Body of pancreas (tissue), 4 donors: ENCODE measurements around the gene NBPF12.
"Not testable (repeated sequence)": the region's sequence is repeated elsewhere in the genome, so short reads cannot be mapped to it uniquely, and the experiment has no call there.

ENCODE experiments used
- CTCF ChIP-seq, 7 experiments: fragments of 450-650 bp in 4 of 7; fragments of 200-600 bp in 3 of 7; sonication (generic) in 3 of 7; IDR thresholded peaks; one replicate each; pipeline ENCODE4 v1.5.1; 2016 to 2019; ENCODE audit warnings: antibody characterized with exemption in 7 of 7
- POLR2A ChIP-seq, 3 donors: fragments of 450-650 bp; IDR thresholded peaks; one replicate each; pipeline ENCODE4 v1.6.1; 2016; ENCODE audit warnings: antibody characterized with exemption in 3 of 3, mild to moderate bottlenecking in 2 of 3

GRCh38 chr1:147044511-147044910 lies 106.4 kb downstream of the NBPF12 start:
- TF ChIP-seq POLR2A, CTCF (IDR thresholded peaks at IDR 0.05): not testable (repeated sequence)
